NCI-H146 treated with DMSO at 0.1 percent for 48 hours (cell line): ENCODE measurements around the gene B4GALNT3.

Source experiments
- DNase-seq: peaks from one replicate; lab custom pipeline; 2025; ENCODE audit not compliant: unreplicated experiment; lab: John Stamatoyannopoulos, UW

Gene B4GALNT3

DNA sequence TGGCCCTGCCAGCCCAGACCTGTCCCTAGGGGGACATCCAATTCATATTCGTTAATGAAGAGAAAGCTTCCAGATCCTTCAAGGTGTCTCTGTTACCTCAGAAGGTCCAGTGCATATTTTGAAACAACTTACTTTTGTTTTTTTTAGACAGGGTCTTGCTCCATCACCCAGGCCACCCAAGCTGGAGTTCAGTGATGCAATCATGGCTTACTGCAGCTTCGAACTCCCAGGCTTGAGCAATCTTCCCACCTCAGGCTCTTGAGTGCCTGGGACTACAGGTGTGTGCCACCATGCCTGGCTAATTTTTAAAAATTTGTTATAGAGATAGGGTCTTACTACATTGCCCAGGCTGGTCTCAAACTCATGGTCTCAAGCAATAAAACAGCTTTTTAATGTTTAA lies 48.4 kb downstream of the B4GALNT3 start:
- no peak for DNase-seq

- peak; percentile 23 for DNase-seq
Observed at GRCh38 chr12:508795-509194, 49.1 kb downstream of the B4GALNT3 start.

DNA sequence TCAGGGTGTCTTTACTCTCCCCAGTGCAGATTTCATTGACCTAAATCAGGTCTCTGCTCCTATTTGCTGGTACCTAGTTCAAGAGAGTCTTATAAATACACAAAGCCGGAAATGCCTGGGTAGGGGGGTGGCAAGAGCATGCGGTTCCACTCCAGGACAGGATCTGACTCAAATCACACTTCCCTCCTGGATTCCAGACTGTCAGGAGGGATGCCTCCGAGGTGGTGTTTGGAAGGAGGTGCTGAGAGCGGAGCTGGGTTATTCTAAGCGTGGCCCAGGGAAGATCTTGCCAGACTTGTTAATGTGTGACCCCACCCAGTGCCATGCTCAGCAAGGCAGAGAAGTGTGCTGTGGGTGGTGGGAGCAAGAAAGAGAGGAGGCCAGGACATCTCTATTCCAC lies 49.8 kb downstream of the B4GALNT3 start:
- no peak for DNase-seq

GRCh38 chr12:510071-510825 lies 50.5 kb downstream of the B4GALNT3 start:
- DNase-seq: peak; percentile 98

- DNase-seq: no peak
Observed at GRCh38 chr12:512933-513332, 53.2 kb downstream of the B4GALNT3 start.

GRCh38 chr12:513446-513845 lies 53.7 kb downstream of the B4GALNT3 start:
- DNase-seq: no peak

GRCh38 chr12:517538-517937 lies 57.8 kb downstream of the B4GALNT3 start:
- DNase-seq: no peak

- no peak for DNase-seq
Observed at GRCh38 chr12:520119-520518, 60.4 kb downstream of the B4GALNT3 start.

- DNase-seq: no peak
Observed at GRCh38 chr12:522692-523378, 63.1 kb downstream of the B4GALNT3 start.

DNA sequence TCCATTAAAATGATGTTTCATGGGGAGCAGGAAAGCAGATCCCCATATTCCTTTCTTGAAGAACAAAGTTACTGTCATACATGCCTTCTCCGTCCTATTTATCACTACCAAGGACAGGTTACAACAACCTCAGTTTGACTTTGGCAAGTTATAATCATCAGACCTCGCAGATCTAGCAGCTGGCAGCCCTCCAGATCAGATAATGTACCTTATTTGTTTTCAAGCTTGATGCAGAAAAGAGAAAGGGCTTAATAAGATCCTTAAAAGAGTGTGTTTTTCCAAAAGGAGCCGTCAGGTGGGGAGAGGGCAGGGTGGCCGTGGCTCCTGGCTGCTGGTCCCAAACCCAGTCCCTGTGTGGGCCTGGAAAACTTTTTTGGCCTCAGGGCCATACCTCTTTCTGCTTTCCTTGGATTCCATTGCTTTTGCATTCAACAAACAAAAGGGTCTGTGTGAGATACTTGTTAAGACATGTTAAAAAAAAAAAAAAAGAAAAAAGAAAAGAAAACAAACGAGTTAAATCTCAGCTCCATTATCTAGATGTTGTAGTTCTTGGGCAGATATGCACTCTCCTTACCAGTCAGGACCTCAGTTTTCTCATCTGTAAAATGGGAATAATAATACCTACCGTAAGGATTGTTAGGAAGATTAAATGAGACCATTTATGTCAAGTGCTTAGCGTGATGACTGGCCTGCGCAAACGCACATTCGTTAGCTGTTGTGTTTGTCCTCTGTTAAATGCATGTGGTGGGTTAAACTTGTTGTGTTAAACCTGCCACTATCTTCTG lies 64.6 kb downstream of the B4GALNT3 start:
- DNase-seq: no peak

- no peak for DNase-seq
Observed at GRCh38 chr12:526089-526488, 66.3 kb downstream of the B4GALNT3 start.

GRCh38 chr12:527241-527640 lies 67.5 kb downstream of the B4GALNT3 start:
- peak; percentile 73 for DNase-seq

GRCh38 chr12:527729-528128 lies 68.0 kb downstream of the B4GALNT3 start:
- DNase-seq: no peak

- DNase-seq: no peak
Observed at GRCh38 chr12:530308-530707, 70.6 kb downstream of the B4GALNT3 start.

GRCh38 chr12:530821-531220 lies 71.1 kb downstream of the B4GALNT3 start:
- DNase-seq: no peak

DNA sequence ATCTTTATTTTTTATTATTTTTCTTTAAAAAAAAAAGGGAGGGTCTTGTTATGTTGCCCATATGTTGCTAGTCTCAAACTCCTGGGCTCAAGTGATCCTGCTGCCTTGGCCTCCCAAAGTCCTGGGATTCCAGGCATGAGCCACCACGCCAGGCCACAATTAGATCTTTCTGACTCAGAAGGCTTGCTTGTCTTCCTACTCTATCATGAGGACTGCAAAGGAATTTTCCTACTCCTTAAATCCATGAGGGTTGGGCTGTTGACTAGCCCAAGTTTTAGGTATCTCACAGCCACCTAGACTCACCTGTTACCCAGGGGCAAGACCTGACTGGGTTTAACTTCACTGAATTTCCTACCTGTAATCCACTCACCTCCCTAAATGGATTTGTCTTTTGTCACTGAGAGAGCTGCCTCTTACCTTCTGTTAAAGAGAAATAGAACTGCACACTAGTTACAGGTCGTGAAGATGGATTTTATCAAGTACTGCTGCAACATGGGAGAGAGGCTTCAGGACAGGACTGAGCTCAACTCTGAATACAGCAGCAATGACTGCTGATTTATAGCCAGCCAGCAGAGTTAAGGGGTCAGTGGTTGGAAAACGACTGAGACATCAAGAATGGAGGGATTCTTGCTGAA lies 72.3 kb downstream of the B4GALNT3 start:
- DNase-seq: no peak

DNA sequence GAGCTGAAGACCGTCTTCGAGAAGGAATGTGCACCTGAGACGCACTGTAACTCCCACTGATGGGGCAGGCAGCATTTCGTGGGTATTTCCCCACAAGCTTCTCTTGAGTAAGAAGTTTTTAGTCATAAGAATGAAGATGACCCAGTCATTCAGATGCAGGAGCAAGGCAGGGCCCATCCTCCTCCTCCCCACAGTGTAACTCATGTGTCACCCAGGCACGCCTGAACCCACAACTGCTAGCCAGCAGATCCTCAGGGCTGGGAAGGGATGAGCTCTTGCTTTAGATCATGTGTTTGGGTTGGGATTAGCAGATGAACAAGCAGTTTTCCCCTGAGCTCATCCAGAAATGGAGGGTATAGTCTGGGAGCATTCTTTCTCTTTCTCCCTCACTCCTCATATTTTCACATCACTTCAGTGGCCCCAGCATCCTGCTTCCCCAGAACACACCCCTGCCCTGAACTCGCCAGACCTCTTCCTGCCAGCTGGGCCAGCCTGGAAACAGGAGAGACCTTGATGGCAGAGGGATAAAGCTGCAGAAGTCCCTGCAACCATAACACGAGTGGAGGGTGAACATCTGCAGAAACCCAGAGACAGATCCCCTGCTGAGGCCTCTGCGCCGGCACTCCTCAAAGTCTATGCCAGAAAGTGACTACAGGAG lies 73.3 kb downstream of the B4GALNT3 start:
- no peak for DNase-seq

- no peak for DNase-seq
Observed at GRCh38 chr12:533718-534117, 74.0 kb downstream of the B4GALNT3 start.

GRCh38 chr12:534216-534615 lies 74.5 kb downstream of the B4GALNT3 start:
- no peak for DNase-seq

DNA sequence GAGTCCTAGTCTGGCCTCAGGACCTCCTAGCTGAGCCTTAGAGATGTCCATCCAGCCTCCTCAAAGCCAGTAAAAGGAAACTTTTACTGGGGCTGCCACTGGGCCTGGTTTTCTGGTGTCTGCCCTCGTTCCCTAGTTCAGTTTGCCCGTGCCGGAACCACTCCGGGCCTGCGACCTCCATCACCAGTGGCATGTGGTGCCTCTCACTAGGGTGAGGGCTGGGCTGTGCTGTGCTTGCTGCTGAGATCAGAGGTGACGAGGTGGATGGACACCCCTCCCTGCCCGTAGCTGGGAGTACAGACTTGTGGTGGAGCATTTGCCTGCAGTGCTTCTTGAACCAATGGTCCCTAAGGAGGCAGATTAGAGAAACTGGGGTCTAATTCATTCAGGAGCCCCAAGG lies 75.7 kb downstream of the B4GALNT3 start:
- no peak for DNase-seq

DNA sequence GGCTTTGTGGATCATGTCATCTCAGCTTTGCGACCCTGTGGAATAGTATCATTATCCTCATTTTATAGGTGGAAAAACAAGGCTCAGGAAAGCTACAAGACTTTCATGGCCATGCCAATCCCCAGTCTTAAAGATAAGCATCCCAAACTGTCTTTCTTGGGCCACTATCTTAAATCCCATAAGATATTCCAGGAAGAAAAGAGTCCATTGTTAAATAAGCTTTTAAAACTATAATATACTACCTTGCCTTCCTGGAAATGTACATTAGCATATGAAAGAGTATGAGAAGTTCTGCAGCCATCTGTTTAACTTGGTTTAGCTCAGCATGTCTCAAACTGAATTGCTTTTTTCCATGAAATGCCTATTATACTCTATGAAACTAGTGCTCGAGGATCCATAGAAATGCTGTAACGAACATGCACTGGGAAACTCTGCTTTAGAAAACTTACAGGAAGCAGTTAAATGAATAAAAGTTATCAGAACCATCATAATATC lies 77.1 kb downstream of the B4GALNT3 start:
- no peak for DNase-seq
